ENCODE measurements around the gene MIDN.

MIDN gene

DNA sequence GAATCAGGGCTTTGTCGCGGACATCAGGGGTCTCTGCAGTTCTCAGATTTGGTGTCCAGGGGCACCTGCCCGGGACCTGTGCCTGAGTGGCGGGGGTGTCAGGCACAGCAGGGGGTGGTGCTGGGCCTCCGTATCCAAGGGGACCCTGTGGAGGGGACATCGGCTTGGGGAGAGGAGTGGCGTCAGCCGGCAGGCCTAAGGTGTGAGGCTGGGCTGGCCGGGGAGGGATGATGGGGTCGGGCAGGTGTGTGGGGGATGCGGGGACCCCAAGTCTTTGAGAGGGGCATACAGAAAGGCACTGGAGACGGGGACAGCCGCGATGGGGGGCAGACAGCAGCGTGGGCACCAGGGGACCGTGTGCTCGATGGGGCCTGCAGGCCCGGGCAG is 39.8 kb downstream of the MIDN start:
- DNase-seq (ENCODE audit: low read depth) = no peak
- no peak overlapping the region for H3K4me3 ChIP-seq (ENCODE audit: low read depth, low read length)

- DNase-seq (ENCODE audit: low read depth) = no peak
- no peak overlapping the region for H3K4me3 ChIP-seq (ENCODE audit: low read depth, low read length)
These were observed 40.7 kb downstream of the MIDN start for GRCh38 chr19:1288833-1289685.

GRCh38 chr19:1289686-1290025 is 41.3 kb downstream of the MIDN start:
- no peak overlapping the region for H3K4me3 ChIP-seq (ENCODE audit: low read depth, low read length)
- DNase-seq (ENCODE audit: low read depth) = no peak

GRCh38 chr19:1290196-1290702 is 41.9 kb downstream of the MIDN start:
- no peak overlapping the region for H3K4me3 ChIP-seq (ENCODE audit: low read depth, low read length)

DNA sequence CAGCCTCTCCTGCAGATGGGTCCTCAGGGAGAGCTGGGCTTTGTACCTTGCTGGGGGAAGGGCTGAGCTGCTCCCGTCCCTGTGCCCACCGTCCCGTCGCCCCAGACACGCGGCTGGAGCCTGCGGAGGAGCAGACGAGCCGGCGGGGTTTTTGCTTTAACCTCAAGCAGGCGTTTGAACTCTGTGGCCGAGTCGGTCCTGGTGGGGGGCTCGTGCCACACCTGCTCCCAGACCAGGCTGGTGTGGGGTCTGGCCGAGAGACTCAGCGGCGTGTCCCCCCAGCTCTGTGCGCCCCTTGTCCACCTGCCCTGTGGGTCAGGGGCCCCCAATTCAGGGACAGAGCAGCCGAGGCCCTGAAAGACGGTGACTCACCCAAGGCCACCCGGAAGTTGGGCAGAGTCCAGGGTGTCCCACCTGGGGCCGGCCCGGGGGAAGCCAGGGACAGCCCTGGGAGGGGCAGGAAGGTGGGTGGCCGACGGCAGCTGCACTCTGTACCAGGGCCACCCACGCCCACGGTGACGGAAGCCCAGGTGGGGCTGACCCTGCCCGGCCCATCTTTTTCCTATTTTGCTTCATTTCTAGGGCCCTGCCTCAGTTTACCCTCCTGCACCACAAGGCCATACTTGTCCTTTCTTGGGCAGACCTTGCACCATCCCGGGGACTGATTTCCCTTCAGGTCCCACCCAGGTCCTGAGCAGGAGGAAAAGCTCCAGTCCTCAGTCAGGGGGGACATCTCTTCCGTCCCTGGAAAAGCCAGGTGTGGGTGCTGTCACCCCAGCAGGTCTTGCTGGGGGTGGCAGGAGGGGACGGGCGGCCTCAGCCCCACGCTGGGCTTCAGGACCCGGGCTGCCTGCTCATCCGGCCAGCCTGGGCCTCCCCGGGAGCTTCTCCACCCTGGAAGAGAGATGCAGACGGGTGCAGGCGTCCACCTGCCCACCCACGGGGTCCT is 42.6 kb downstream of the MIDN start:
- no peak for DNase-seq (ENCODE audit: low read depth)
- H3K4me3 ChIP-seq (ENCODE audit: low read depth, low read length) = no peak overlapping the region

More at GRCh38 chr19:1290196-1290702, 41.9 kb downstream of the MIDN start:
- DNase-seq (ENCODE audit: low read depth) = no peak

GRCh38 chr19:1291761-1292418 is 43.5 kb downstream of the MIDN start:
- DNase-seq (ENCODE audit: low read depth) = no peak
- H3K4me3 ChIP-seq (ENCODE audit: low read depth, low read length) = no peak overlapping the region

GRCh38 chr19:1292419-1293151 is 44.2 kb downstream of the MIDN start:
- no peak for DNase-seq (ENCODE audit: low read depth)
- no peak overlapping the region for H3K4me3 ChIP-seq (ENCODE audit: low read depth, low read length)

DNA sequence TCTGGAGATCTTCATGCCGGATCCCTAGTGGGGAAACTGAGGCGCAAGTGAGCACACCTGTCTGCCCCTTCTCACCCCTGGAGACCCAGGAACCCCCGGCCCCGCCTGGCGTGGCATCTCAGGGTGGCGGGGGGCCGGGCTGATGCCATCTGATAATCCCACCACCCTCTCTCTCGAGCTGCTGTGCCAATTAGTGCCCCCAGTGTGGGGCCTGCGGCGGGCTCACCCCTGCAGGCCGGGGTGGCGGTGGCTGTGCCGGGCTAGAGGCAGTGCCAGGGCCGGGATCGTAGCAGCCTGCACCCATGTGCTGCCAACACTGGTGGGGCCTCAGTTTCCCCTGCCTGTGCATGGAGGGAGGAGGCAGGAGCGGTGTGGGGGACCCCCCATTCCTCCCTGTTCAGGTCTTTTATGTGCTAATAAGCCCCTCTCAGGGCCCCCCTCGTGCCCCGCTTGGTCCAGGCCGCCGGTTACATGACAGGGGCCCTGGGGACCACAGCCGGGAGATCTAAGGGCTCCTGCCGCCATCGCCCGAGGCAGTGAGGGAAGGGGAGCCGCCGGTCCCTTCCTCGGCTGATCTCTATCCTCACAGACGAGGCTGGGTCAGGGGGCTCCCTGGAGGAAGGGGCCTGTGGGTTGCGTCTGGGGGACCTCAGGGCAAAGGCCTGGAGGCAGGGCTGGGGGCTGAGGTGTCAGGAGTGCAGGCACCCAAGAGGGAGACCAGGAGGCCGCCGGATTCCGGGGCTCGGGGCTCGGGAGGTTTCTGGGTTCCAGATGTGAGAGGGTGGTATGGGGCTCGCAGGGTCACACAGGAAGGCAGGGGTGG is 45.6 kb downstream of the MIDN start:
- DNase-seq (ENCODE audit: low read depth) = no peak
- H3K4me3 ChIP-seq (ENCODE audit: low read depth, low read length) = no peak overlapping the region

DNA sequence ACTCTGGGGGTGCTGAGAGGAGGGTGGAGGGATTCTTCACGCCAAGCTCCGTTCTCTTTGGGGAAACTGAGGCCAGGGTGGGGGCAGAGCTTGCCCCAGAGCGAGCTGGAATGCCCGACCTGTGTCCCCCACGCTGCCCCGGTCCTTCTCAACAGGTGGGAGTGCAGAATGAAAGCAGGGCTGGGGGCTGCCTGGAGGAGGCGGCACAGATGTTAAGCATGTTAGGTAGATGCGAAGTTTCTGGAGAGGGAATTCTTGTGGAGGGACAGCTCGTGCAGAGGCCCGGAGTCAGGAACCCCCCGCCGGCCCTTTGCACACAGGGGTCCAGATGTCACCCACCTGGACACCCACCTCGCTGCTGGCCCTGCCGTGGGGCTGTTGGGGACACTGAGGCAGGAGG is 46.3 kb downstream of the MIDN start:
- DNase-seq (ENCODE audit: low read depth) = no peak

DNA sequence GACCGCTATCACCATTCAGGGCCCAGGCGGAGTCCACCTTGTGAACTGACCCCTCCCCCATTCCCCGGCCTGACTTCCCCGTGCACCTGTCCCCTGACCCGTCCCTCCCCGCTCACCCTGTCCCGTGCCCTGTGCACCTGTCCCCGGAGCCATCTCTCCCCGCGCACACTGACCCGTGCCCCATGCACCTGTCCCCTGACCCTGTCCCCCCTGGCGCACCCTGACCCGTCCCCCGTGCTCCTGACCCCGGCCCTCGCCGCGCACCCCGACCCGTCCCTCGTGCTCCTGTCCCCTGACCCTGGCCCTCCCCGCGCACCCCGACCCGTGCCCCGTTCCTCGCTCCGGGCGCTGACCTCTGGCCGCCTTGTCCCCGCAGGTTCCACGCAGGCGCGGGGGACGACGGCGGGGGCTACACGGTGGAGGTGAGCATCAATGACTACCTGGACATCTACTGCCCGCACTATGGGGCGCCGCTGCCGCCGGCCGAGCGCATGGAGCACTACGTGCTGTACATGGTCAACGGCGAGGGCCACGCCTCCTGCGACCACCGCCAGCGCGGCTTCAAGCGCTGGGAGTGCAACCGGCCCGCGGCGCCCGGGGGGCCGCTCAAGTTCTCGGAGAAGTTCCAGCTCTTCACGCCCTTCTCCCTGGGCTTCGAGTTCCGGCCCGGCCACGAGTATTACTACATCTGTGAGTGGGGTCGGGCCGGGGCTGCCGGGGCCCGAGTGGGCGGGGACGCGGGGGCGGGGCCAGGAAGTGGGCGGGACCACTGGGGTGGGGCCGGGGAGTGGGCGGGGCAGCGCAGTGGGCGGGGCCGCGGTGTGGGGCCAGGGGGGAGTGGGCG is 47.0 kb downstream of the MIDN start:
- H3K4me3 ChIP-seq (ENCODE audit: low read depth, low read length) = peak overlapping the region; percentile 17
- DNase-seq (ENCODE audit: low read depth) = no peak

More for the DNA sequence above, 46.3 kb downstream of the MIDN start:
- H3K4me3 ChIP-seq (ENCODE audit: low read depth, low read length) = no peak overlapping the region

DNA sequence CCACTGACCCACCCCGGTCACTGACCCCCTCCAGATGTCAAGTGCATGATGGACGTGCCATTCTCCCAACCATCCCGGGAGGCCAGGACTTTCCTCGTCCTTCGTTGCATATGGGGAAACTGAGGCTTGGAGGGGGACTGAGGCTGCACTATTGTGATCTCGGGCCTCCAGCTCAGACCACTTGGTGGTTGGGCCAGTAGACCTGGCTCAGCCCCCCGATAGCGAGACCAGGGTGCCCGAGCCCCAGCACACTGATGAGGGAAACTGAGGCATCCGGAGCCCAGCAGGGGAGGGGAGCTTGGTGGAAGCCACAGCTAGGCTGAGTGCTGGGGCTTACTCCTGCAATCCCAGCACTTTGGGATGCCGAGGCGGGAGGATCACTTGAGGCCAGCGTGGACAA is 47.7 kb downstream of the MIDN start:
- no peak for DNase-seq (ENCODE audit: low read depth)

DNA sequence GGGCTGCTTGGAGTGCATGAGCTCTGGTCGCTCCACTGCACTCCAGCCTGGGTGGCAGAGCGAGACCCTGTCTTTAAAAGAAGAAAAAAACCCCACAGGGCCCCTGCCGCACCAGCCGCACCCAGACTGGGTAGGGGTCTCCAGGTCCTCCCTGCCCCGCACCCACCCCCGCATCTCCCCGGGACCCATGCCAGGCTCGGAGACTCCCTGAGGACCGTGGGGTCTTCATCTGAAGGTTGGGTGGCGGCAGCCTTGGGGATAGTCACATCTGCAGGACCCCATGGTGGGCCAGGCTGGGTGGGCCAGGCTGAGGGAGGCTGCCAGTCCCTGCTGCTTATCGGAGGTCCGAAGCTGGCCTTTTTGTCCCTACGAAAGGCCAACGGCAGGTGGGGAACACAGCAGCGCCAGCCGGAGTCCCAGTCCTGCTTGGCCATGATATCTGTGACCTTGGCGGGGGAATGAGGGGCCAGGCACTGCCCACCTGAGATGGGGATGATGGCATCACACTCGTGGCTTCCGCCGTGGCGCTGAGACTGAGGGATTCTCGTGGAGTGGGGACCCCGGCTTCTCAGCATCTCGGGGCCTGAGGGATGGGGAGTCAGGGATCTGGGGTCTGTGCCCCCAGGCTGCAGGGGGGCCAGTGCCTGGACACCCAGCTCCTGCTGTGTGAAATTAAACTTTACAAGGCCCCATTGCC is 48.3 kb downstream of the MIDN start:
- DNase-seq (ENCODE audit: low read depth) = no peak
- no peak overlapping the region for H3K4me3 ChIP-seq (ENCODE audit: low read depth, low read length)

More for the DNA sequence above, 47.7 kb downstream of the MIDN start:
- H3K4me3 ChIP-seq (ENCODE audit: low read depth, low read length) = no peak overlapping the region

DNA sequence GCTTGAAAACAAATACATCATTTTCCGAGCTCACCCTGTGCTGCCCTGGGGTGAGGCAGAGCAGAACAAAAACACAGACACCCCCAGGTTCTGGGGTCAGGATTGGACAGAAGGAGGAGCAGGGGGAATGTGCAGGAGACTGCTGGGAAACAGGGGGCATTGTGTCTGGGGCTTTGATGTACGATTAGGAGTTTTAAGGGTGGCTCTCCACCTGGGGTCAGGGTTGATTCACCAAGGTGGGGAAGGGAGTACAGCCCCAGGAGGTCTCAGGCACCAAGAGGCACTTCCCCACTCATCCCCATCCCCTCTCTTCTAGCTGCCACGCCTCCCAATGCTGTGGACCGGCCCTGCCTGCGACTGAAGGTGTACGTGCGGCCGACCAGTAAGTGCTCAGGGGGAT is 49.9 kb downstream of the MIDN start:
- no peak overlapping the region for H3K4me3 ChIP-seq (ENCODE audit: low read depth, low read length)
- DNase-seq (ENCODE audit: low read depth) = no peak

DNA sequence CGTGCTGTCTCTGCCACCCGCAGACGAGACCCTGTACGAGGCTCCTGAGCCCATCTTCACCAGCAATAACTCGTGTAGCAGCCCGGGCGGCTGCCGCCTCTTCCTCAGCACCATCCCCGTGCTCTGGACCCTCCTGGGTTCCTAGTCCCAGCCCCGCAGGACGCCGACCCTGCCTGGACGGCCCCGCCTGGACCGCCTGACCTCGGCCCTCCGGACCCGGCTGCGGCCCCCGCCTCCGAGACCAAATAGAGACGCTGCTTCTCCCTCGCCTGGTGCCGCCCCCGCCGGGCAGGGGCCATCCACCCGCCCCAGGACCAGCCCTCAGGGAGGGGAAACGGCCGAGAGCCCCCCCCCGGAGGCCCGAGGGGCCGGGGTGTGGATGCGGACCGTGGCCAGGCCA is 51.4 kb downstream of the MIDN start:
- DNase-seq (ENCODE audit: low read depth) = no peak
- no peak overlapping the region for H3K4me3 ChIP-seq (ENCODE audit: low read depth, low read length)

- no peak for DNase-seq (ENCODE audit: low read depth)
- no peak overlapping the region for H3K4me3 ChIP-seq (ENCODE audit: low read depth, low read length)
These were observed 52.5 kb downstream of the MIDN start for GRCh38 chr19:1300744-1301490.

DNA sequence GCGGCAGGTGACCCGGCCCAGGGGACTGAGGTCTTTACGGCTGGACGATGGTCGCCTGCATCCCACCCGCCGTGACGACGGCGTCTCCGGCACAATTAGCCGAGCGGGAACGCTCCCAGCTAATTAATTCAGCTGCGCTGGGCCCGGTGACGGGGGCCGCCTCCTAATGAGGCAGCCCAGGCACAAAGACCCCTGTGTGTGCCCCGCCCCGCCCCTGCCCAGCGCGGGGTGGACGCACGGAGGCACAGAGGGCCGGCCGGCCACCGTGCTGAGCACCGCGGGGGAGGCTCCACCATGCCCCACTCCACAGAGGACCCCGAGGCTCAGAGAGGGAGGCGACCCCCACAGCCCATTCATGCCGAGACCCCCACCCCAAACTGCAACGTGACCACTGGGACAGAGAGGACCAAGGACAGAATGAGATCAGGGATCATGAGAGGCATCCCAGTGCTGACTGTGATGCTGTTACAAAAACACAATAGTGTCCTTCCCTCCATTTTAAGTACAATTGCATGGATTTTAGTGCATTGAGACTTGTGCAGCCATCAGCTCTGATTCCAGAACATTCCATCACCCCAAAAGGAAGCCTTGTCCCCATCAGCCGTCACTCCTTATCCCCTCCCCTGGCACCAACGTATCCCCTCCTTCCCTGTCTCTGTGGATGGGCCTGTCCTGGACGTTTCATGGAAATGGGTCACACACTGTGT is 54.3 kb downstream of the MIDN start:
- H3K4me3 ChIP-seq (ENCODE audit: low read depth, low read length) = no peak overlapping the region
- no peak for DNase-seq (ENCODE audit: low read depth)

All from skeletal muscle cell (primary cell).